Ovary (tissue), 3 donors: ENCODE results near the gene BUD13.

Source experiments
- CTCF ChIP-seq, 3 donors: fragments of 450-650 bp in 2 of 3; fragments of 200-600 bp in 1 of 3; IDR thresholded peaks; one replicate each; pipeline versions ENCODE4 v1.5.1 to v1.8.0; 2016 to 2022; ENCODE audit warnings: antibody characterized with exemption in 3 of 3, mild to moderate bottlenecking in 1 of 3
- EP300 ChIP-seq: sonication (generic); formaldehyde crosslinking; IDR thresholded peaks from one replicate; pipeline ENCODE4 v1.6.1; 2017; ENCODE audit warnings: antibody characterized with exemption
- POLR2A ChIP-seq: fragments of 450-650 bp; IDR thresholded peaks from one replicate; pipeline ENCODE4 v1.6.1; 2017; ENCODE audit warnings: antibody characterized with exemption, mild to moderate bottlenecking, moderate library complexity
- donor health status: DM: no; HTN: no; CAD: no.

GRCh38 chr11:116772443-116773202 is at the start of gene BUD13:
- TF ChIP-seq CTCF (IDR thresholded peaks at IDR 0.05) (peak in 1 of 3 donors; percentile 13), POLR2A (peak; percentile 51), EP300 (no peak)
